ENCODE data around the gene MORN3.

GRCh38 chr12:121673013-121673511, 3.6 kb upstream of the MORN3 start:
- TF ChIP-seq CTCF (IDR thresholded peaks at IDR 0.05) (no peak), ATF2 (CRISPR knock-in tag; IDR thresholded peaks at IDR 0.05; ENCODE audit: borderline replicate concordance, low read depth) (no peak), ATF3 (CRISPR knock-in tag; conservative IDR thresholded peaks at IDR 0.05) (no peak), NR2C2 (CRISPR knock-in tag; IDR thresholded peaks at IDR 0.05) (no peak), TCF7 (CRISPR knock-in tag; IDR thresholded peaks at IDR 0.05; ENCODE audit: low read depth) (no peak), NFE2L1 (CRISPR knock-in tag; IDR thresholded peaks at IDR 0.05) (no peak), ELF4 (CRISPR knock-in tag; IDR thresholded peaks at IDR 0.05; ENCODE audit: low read depth) (no peak), ZNF512 (CRISPR knock-in tag; IDR thresholded peaks at IDR 0.05; ENCODE audit: borderline replicate concordance) (no peak), NFYB (CRISPR knock-in tag; conservative IDR thresholded peaks at IDR 0.05; ENCODE audit: low read depth) (no peak), ZNF121 (CRISPR knock-in tag; IDR thresholded peaks at IDR 0.05) (no peak)
- TF ChIP-seq, protein P1, sequence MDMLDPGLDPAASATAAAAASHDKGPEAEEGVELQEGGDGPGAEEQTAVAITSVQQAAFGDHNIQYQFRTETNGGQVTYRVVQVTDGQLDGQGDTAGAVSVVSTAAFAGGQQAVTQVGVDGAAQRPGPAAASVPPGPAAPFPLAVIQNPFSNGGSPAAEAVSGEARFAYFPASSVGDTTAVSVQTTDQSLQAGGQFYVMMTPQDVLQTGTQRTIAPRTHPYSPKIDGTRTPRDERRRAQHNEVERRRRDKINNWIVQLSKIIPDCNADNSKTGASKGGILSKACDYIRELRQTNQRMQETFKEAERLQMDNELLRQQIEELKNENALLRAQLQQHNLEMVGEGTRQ (CRISPR knock-in tag; IDR thresholded peaks at IDR 0.05) = no peak
- TF ChIP-seq, protein P2, sequence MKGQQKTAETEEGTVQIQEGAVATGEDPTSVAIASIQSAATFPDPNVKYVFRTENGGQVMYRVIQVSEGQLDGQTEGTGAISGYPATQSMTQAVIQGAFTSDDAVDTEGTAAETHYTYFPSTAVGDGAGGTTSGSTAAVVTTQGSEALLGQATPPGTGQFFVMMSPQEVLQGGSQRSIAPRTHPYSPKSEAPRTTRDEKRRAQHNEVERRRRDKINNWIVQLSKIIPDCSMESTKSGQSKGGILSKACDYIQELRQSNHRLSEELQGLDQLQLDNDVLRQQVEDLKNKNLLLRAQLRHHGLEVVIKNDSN (CRISPR knock-in tag; IDR thresholded peaks at IDR 0.05) = no peak
- TF ChIP-seq, protein P3, sequence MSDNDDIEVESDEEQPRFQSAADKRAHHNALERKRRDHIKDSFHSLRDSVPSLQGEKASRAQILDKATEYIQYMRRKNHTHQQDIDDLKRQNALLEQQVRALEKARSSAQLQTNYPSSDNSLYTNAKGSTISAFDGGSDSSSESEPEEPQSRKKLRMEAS (CRISPR knock-in tag; IDR thresholded peaks at IDR 0.05) = no peak
- TF ChIP-seq, protein P4, sequence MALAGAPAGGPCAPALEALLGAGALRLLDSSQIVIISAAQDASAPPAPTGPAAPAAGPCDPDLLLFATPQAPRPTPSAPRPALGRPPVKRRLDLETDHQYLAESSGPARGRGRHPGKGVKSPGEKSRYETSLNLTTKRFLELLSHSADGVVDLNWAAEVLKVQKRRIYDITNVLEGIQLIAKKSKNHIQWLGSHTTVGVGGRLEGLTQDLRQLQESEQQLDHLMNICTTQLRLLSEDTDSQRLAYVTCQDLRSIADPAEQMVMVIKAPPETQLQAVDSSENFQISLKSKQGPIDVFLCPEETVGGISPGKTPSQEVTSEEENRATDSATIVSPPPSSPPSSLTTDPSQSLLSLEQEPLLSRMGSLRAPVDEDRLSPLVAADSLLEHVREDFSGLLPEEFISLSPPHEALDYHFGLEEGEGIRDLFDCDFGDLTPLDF (CRISPR knock-in tag; IDR thresholded peaks at IDR 0.05) = no peak

All from WTC11 (cell line).